Glomerular endothelial cell (primary cell): ENCODE data around the gene PTPRN2. TPM values are rescaled to one million over a fixed set of nuclear protein-coding genes. Genes with fewer than 3 reads are reported as not detected.

Experiments used
- DNase-seq: peaks from one replicate; pipeline ENCODE4 v3.0.0-alpha.2; 2011; ENCODE audit warnings: low read depth, low spot score; ENCODE audit errors: extremely low read depth
- total RNA-seq: library from RNA; depleted of rRNA; stranded (reverse); fragments of >200 nt; gene quantifications from 2 replicates; pipeline ENCODE4 v1.2.3, GENCODE V29; 2015

The PTPRN2 gene
- total RNA-seq, 1 donor from 2014 or later: 10.0 TPM

- no peak for DNase-seq
Observed at GRCh38 chr7:158098125-158099030, 489.2 kb downstream of the PTPRN2 start.

- no peak for DNase-seq
Observed at GRCh38 chr7:158097453-158098124, 490.0 kb downstream of the PTPRN2 start.

- no peak for DNase-seq
Observed at GRCh38 chr7:158097106-158097452, 490.5 kb downstream of the PTPRN2 start.

GRCh38 chr7:158096582-158096981, 491.0 kb downstream of the PTPRN2 start:
- DNase-seq: no peak

- DNase-seq: no peak
Observed at GRCh38 chr7:158094671-158095226, 492.9 kb downstream of the PTPRN2 start.

- DNase-seq: no peak
Observed at GRCh38 chr7:158094046-158094445, 493.6 kb downstream of the PTPRN2 start.

GRCh38 chr7:158093156-158093796, 494.3 kb downstream of the PTPRN2 start:
- DNase-seq: no peak

- DNase-seq: no peak
Observed at GRCh38 chr7:158087196-158087595, 500.4 kb downstream of the PTPRN2 start.

GRCh38 chr7:158085741-158086695, 501.6 kb downstream of the PTPRN2 start:
- DNase-seq: no peak

GRCh38 chr7:158084555-158084954, 503.1 kb downstream of the PTPRN2 start:
- no peak for DNase-seq

GRCh38 chr7:158083526-158084310, 503.9 kb downstream of the PTPRN2 start:
- DNase-seq: no peak

GRCh38 chr7:158082761-158083160, 504.9 kb downstream of the PTPRN2 start:
- DNase-seq: no peak

- DNase-seq: no peak
Observed at GRCh38 chr7:158080899-158081445, 506.7 kb downstream of the PTPRN2 start.

- DNase-seq: no peak
Observed at GRCh38 chr7:158077934-158078910, 509.4 kb downstream of the PTPRN2 start.

GRCh38 chr7:158077151-158077840, 510.3 kb downstream of the PTPRN2 start:
- DNase-seq: no peak

- no peak for DNase-seq
Observed at GRCh38 chr7:158076656-158077055, 511.0 kb downstream of the PTPRN2 start.

GRCh38 chr7:158076215-158076614, 511.4 kb downstream of the PTPRN2 start:
- no peak for DNase-seq
